SK-N-MC (cell line): ENCODE results near the gene FBXO34.
"Not testable (repeated sequence)": the region's sequence is repeated elsewhere in the genome, so short reads cannot be mapped to it uniquely, and the experiment has no call there.

Experiments used
- DNase-seq: peaks from one replicate; pipeline ENCODE4 v3.0.0-alpha.2; 2011; ENCODE audit warnings: low read depth, low spot score
- H3K27ac ChIP-seq: fragments of 200-600 bp; sonication (generic); 2 replicates; pipeline ENCODE4 v1.5.1; 2016; ENCODE audit warnings: mixed run types
- H3K36me3 ChIP-seq: fragments of 200-600 bp; sonication (generic); 2 replicates; pipeline ENCODE4 v1.6.1; 2017; ENCODE audit warnings: antibody characterized with exemption, low read length, mixed read lengths; ENCODE audit not compliant: insufficient read depth
- H3K4me3 ChIP-seq: fragments of 200-600 bp; sonication (generic); 2 replicates; pipeline ENCODE4 v1.5.1; 2016
- H3K9ac ChIP-seq: fragments of 200-600 bp; sonication (generic); 2 replicates; pipeline ENCODE4 v1.8.0; 2017; ENCODE audit warnings: mixed run types, mixed read lengths; ENCODE audit not compliant: insufficient read length
- H3K9me3 ChIP-seq: fragments of 200-600 bp; sonication (generic); 2 replicates; pipeline ENCODE4 v1.6.1; 2017; ENCODE audit warnings: low read depth, mild to moderate bottlenecking, antibody characterized with exemption, low read length, moderate library complexity, mixed read lengths
- EZH2 ChIP-seq: fragments of 200-600 bp; sonication (generic); IDR thresholded peaks from one replicate; pipeline ENCODE4 v1.6.1; 2017; ENCODE audit warnings: antibody characterized with exemption
- FOXP2 ChIP-seq: optimal IDR thresholded peaks from 2 replicates; pipeline ENCODE3; 2011; ENCODE audit warnings: mild to moderate bottlenecking, moderate library complexity; ENCODE audit not compliant: insufficient read depth; ENCODE audit errors: extremely low read length, control extremely low read depth
- POLR2AphosphoS5 ChIP-seq: IDR thresholded peaks from 2 replicates; pipeline ENCODE4 v1.6.1; 2012; ENCODE audit warnings: mild to moderate bottlenecking, low read depth, low read length, borderline replicate concordance

The FBXO34 gene

GRCh38 chr14:55373784-55374705 is 102.8 kb downstream of the FBXO34 start:
- Histone ChIP-seq H3K36me3 (peaks cover 22% of the 10 kb centered on the region), H3K27ac (no peak overlapping the region), H3K4me3 (no peak overlapping the region), H3K9ac (no peak overlapping the region), H3K9me3 (no peaks in the 10 kb centered on the region)
- no peak for DNase-seq
- TF ChIP-seq EZH2, result no peak
- TF ChIP-seq POLR2AphosphoS5, result no peak
- no peak for TF ChIP-seq FOXP2

DNA sequence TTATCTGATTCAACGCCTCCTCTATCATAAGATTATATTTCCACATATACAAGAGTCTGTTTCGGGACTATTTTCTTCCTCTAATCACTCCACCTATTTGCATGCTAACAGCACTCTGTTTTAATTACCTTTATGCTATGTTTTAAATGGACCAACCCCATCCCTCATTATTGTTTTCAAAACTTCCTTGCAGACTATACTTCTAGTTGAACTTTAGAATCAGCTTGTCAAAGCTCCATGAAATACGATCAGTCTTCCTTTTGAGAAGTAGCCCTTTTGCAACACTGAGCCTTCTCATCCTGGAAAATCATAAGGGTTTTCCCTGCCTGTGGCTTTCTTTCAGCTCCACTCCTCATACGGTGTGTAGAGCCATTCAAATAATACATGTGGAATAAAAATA is 103.5 kb downstream of the FBXO34 start:
- TF ChIP-seq FOXP2, result no peak
- TF ChIP-seq EZH2, result no peak
- TF ChIP-seq POLR2AphosphoS5, result no peak
- no peak overlapping the region for H3K9ac ChIP-seq
- no peak overlapping the region for H3K27ac ChIP-seq
- no peak for DNase-seq
- H3K9me3 ChIP-seq, result no peaks in the 10 kb centered on the region
- H3K4me3 ChIP-seq, result no peak overlapping the region
- peaks cover 18% of the 10 kb centered on the region for H3K36me3 ChIP-seq

DNA sequence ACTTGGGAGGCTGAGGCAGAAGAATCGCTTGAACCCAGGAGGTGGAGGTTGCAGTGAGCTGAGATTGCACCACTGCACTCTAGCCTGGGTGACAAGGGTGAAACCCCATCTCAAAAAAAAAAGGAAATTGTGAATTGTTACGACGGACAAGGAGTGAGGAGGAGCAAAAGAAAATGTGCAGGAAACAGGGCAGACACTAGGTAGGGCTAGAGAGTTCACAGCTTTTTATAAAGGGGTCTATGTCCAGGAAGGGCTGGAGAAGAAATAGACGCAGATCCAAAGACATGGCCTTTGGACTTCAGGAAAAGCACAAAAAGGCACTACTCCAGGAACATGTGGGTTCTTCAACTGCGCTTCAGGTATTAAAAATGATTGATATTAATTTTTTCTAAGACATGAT is 106.0 kb downstream of the FBXO34 start:
- H3K9ac ChIP-seq, result no peak overlapping the region
- DNase-seq, result no peak
- TF ChIP-seq POLR2AphosphoS5, result no peak
- TF ChIP-seq FOXP2, result no peak
- TF ChIP-seq EZH2, result no peak
- peaks cover 29% of the 10 kb centered on the region for H3K36me3 ChIP-seq
- H3K27ac ChIP-seq, result no peak overlapping the region
- H3K4me3 ChIP-seq, result no peak overlapping the region
- H3K9me3 ChIP-seq, result no peaks in the 10 kb centered on the region

GRCh38 chr14:55381040-55381439 is 109.8 kb downstream of the FBXO34 start:
- Histone ChIP-seq H3K9me3 (no peaks in the 10 kb centered on the region), H3K36me3 (peaks cover 28% of the 10 kb centered on the region), H3K9ac (no peak overlapping the region), H3K4me3 (no peak overlapping the region), H3K27ac (no peak overlapping the region)
- DNase-seq, result no peak
- TF ChIP-seq POLR2AphosphoS5 (no peak), FOXP2 (no peak), EZH2 (no peak)

DNA sequence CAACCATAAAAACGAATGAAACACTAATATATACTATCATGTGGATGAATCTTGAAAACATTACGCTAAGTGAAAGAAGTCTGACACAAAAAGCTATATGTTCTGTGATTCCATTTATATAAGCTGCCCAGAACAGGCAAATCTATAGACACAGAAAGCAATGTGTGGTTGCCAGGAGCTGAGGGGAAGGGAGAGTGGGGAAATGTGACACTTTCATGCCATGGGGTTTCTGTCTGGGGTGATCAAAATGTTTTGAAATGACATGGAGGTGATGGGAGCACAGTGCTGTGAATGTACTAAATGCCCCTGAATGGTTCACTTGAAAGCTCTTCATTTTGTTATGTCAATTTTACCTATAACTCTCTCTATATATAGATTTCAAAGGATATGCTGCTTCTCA is 110.3 kb downstream of the FBXO34 start:
- no peak for TF ChIP-seq FOXP2
- no peak for DNase-seq
- Histone ChIP-seq H3K27ac (no peak overlapping the region), H3K9ac (no peak overlapping the region), H3K4me3 (no peak overlapping the region), H3K9me3 (no peaks in the 10 kb centered on the region), H3K36me3 (peaks cover 28% of the 10 kb centered on the region)

DNA sequence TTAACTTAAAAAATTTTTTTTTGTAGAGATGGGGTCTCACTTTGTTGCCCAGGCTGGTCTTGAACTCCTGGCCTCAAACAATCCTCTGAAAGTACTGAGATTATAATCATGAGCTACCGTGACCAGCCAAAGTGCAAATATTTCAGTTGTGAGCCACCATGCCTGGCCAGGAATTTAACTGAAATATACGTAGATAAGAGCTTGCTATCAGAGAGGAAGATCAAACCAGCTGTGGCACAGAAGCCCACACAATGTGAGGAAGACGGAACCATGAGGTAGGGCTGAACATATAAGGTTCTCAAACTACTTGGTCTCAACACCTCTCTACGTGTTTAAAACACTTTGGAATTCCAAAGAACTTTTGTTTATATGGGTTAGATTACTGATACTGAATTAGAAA is 111.3 kb downstream of the FBXO34 start:
- Histone ChIP-seq H3K27ac (no peak overlapping the region), H3K9ac (no peak overlapping the region), H3K36me3 (peaks cover 25% of the 10 kb centered on the region), H3K4me3 (no peak overlapping the region), H3K9me3 (no peaks in the 10 kb centered on the region)
- no peak for DNase-seq
- no peak for TF ChIP-seq EZH2
- no peak for TF ChIP-seq POLR2AphosphoS5
- TF ChIP-seq FOXP2, result no peak

DNA sequence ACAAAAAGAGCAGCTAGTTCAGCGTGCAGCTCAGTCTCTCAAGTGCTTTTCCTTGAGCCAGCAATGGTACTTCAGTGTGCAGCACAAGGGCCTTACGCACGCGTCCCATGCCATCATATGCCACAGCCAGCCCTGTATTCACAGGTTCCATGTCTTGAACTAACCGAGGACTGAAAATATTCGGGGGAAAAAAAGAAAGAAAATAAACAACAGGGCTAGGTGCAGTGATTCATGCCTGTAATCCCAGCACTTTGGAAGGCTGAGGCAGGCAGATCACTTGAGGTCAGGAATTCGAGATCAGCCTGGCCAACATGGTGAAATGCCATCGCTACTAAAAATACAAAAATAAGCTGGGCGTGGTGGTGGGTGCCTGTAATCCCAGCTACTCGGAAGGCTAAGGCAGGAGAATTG is 111.8 kb downstream of the FBXO34 start:
- H3K36me3 ChIP-seq, result peaks cover 21% of the 10 kb centered on the region
- H3K27ac ChIP-seq, DNase-seq, H3K9ac ChIP-seq, H3K9me3 ChIP-seq, H3K4me3 ChIP-seq: not testable (repeated sequence)

- H3K9me3 ChIP-seq, result no peaks in the 10 kb centered on the region
- H3K27ac ChIP-seq, result no peak overlapping the region
- H3K4me3 ChIP-seq, result no peak overlapping the region
- no peak for DNase-seq
- H3K36me3 ChIP-seq, result peaks cover 21% of the 10 kb centered on the region
- TF ChIP-seq EZH2, result no peak
- TF ChIP-seq FOXP2, result no peak
- no peak for TF ChIP-seq POLR2AphosphoS5
- H3K9ac ChIP-seq, result no peak overlapping the region
These were observed 112.4 kb downstream of the FBXO34 start for GRCh38 chr14:55383541-55384140.
